ENCODE data around the gene SYNRG. TPM values are rescaled to one million over a fixed set of nuclear protein-coding genes. Genes with fewer than 3 reads are reported as not detected.

Gene SYNRG
- polyA plus RNA-seq, 1 of the 3 experiments (the other 2 are of a cell fraction) = 8.9 TPM

DNA sequence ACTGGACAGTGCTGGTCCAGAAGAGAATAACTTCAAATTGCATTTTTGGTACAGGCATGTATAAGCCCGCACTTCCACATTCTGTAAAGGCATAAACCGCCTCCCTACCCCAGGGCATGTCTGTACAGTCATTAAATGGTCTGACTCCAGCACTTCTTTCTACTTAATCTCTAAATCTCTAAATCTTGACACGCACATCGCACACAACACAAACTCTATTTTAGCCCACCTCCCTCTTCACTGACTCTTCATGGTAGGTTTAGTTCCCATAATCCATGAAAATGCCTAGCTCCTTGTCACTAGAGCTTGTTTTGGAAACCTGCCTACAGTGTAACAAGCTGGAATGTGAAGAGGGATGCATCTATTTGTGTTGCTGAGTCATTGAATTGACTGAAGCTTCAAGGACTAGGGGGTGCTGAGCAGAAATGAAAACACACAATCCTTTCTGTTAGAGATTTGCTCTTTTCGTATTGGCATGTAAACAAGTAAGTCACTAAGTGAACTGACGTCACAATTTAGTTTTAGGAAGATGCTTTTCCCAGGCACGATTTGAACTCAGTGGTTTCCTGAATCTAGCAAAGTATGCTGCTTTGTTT, 121.1 kb downstream of the SYNRG start (continued):
- TF ChIP-seq NRF1 (IDR thresholded peaks at IDR 0.05; ENCODE audit: low read depth, low read length) (no peak), POLR2AphosphoS5 (IDR thresholded peaks at IDR 0.05; ENCODE audit: low read depth, low read length) (0 out of 2 replicates have a peak, but pooled peaks have one; percentile 42), TCF12 (IDR thresholded peaks at IDR 0.05) (no peak), FOXJ3 (CRISPR knock-in tag; IDR thresholded peaks at IDR 0.05) (no peak), EZH2phosphoT487 (IDR thresholded peaks at IDR 0.05; ENCODE audit: borderline replicate concordance, low read depth) (no peak), RCOR1 (IDR thresholded peaks at IDR 0.05; ENCODE audit: low read length) (no peak), NFIC (IDR thresholded peaks at IDR 0.05; ENCODE audit: borderline replicate concordance) (peak; percentile 52; the same call in 1 of the 2 replicates), YY1 (IDR thresholded peaks at IDR 0.05; ENCODE audit: low read depth) (no peak)
- TF ChIP-seq, protein P1, sequence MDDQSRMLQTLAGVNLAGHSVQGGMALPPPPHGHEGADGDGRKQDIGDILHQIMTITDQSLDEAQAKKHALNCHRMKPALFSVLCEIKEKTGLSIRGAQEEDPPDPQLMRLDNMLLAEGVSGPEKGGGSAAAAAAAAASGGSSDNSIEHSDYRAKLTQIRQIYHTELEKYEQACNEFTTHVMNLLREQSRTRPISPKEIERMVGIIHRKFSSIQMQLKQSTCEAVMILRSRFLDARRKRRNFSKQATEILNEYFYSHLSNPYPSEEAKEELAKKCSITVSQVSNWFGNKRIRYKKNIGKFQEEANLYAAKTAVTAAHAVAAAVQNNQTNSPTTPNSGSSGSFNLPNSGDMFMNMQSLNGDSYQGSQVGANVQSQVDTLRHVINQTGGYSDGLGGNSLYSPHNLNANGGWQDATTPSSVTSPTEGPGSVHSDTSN (IDR thresholded peaks at IDR 0.05) = no peak
- TF ChIP-seq, protein P2, sequence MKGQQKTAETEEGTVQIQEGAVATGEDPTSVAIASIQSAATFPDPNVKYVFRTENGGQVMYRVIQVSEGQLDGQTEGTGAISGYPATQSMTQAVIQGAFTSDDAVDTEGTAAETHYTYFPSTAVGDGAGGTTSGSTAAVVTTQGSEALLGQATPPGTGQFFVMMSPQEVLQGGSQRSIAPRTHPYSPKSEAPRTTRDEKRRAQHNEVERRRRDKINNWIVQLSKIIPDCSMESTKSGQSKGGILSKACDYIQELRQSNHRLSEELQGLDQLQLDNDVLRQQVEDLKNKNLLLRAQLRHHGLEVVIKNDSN (IDR thresholded peaks at IDR 0.05; ENCODE audit: borderline replicate concordance, low read depth) = no peak

GRCh38 chr17:37485938-37486570, 123.2 kb downstream of the SYNRG start:
- H3K9ac ChIP-seq = no peak overlapping the region
- no peaks in the 10 kb centered on the region for H3K9me3 ChIP-seq
- H3K27me3 ChIP-seq (ENCODE audit: insufficient read depth) = no peaks in the 10 kb centered on the region
- CTCF ChIA-PET = interaction anchor here (1.3 kb wide), 2 partner anchors 12 to 113 kb away, joined by 3 read pairs; no protein-coding TSS in a partner anchor
- peaks cover 28% of the 10 kb centered on the region for H3F3A ChIP-seq (replicated peaks; ENCODE audit: insufficient read depth)
- H3K4me2 ChIP-seq = no peak overlapping the region
- H3K79me2 ChIP-seq (ENCODE audit: insufficient read depth) = peaks cover 10% of the 10 kb centered on the region
- no peak for DNase-seq
- TF ChIP-seq RFX5 (IDR thresholded peaks at IDR 0.05; ENCODE audit: low read length) = no peak
- no peak for TF ChIP-seq MXI1 (IDR thresholded peaks at IDR 0.05; ENCODE audit: low read depth, low read length)
- TF ChIP-seq ELF1 (IDR thresholded peaks at IDR 0.05) = no peak
- TF ChIP-seq TCF12 (IDR thresholded peaks at IDR 0.05) = no peak
- no peak for TF ChIP-seq RAD21 (IDR thresholded peaks at IDR 0.05; ENCODE audit: low read length)
- no peak for TF ChIP-seq EP300 (IDR thresholded peaks at IDR 0.05; ENCODE audit: borderline replicate concordance in 1 of 2, low read depth in 1 of 2, low read length in 1 of 2)
- TF ChIP-seq, protein P3, sequence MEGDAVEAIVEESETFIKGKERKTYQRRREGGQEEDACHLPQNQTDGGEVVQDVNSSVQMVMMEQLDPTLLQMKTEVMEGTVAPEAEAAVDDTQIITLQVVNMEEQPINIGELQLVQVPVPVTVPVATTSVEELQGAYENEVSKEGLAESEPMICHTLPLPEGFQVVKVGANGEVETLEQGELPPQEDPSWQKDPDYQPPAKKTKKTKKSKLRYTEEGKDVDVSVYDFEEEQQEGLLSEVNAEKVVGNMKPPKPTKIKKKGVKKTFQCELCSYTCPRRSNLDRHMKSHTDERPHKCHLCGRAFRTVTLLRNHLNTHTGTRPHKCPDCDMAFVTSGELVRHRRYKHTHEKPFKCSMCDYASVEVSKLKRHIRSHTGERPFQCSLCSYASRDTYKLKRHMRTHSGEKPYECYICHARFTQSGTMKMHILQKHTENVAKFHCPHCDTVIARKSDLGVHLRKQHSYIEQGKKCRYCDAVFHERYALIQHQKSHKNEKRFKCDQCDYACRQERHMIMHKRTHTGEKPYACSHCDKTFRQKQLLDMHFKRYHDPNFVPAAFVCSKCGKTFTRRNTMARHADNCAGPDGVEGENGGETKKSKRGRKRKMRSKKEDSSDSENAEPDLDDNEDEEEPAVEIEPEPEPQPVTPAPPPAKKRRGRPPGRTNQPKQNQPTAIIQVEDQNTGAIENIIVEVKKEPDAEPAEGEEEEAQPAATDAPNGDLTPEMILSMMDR (IDR thresholded peaks at IDR 0.05) = no peak
- TF ChIP-seq SIN3A (IDR thresholded peaks at IDR 0.05; ENCODE audit: borderline replicate concordance, low read depth, low read length) = no peak
- TF ChIP-seq GATA2 (CRISPR knock-in tag; IDR thresholded peaks at IDR 0.05) = no peak
- TF ChIP-seq POLR2AphosphoS5 (IDR thresholded peaks at IDR 0.05; ENCODE audit: low read depth, low read length) = no peak
- no peak for TF ChIP-seq USF2 (IDR thresholded peaks at IDR 0.05; ENCODE audit: borderline replicate concordance, low read depth, low read length)
- H4K20me1 ChIP-seq (ENCODE audit: insufficient read depth) = no peaks in the 10 kb centered on the region; the same call in 1 of the 2 replicates
- POLR2A ChIA-PET = no interaction called here
- no peak overlapping the region for H3K27ac ChIP-seq (ENCODE audit: low read depth in 2 of 2, low read length in 1 of 2)
- no peak overlapping the region for H2AFZ ChIP-seq (ENCODE audit: low read depth)
- peaks cover 0 to 3% of the 10 kb centered on the region in 2 experiments for H3K36me3 ChIP-seq (replicated peaks in 1 of 2; ENCODE audit: control insufficient read depth in 1 of 2, insufficient read depth in 2 of 2, low read length in 1 of 2)
- H3K4me1 ChIP-seq (ENCODE audit: control insufficient read depth in 1 of 2, insufficient read depth in 2 of 2, low read depth in 1 of 2, low read length in 1 of 2) = peaks cover 9 to 19% of the 10 kb centered on the region in 2 experiments; a peak in 2 of 4 replicates
- H3K9me2 ChIP-seq = no peaks in the 10 kb centered on the region
- 79% methylated on average over 1 of the region's 1 CpG for WGBS (ENCODE audit: low lambda C conversion rate)
- no peak overlapping the region for H3K4me3 ChIP-seq (ENCODE audit: low read depth in 2 of 2, low read length in 1 of 2)

Data from SK-N-SH (cell line).